Glutamatergic neuron (in vitro differentiated cells): ENCODE data around the gene LINGO3. TPM values are rescaled to one million over a fixed set of nuclear protein-coding genes. Genes with fewer than 3 reads are reported as not detected.

ENCODE experiments used
- DNase-seq: peaks from one replicate; pipeline ENCODE4 v3.0.0; 2022
- H3K27ac Mint-ChIP-seq: one replicate; pipeline ENCODE4 v1.8.0; 2020; ENCODE audit warnings: mild to moderate bottlenecking, mixed read lengths, inconsistent platforms; ENCODE audit not compliant: unreplicated experiment
- H3K27me3 Mint-ChIP-seq: one replicate; pipeline ENCODE4 v1.8.0; 2020; ENCODE audit warnings: mild to moderate bottlenecking, moderate library complexity, mixed read lengths, inconsistent platforms; ENCODE audit not compliant: unreplicated experiment
- H3K36me3 Mint-ChIP-seq: one replicate; pipeline ENCODE4 v1.8.0; 2020; ENCODE audit warnings: mild to moderate bottlenecking, mixed read lengths, inconsistent platforms; ENCODE audit not compliant: unreplicated experiment
- H3K4me1 Mint-ChIP-seq: one replicate; pipeline ENCODE4 v1.8.0; 2020; ENCODE audit warnings: mild to moderate bottlenecking, low read depth, mixed read lengths, inconsistent platforms; ENCODE audit not compliant: unreplicated experiment
- H3K4me3 Mint-ChIP-seq: one replicate; pipeline ENCODE4 v1.8.0; 2020; ENCODE audit warnings: mild to moderate bottlenecking, mixed read lengths, inconsistent platforms; ENCODE audit not compliant: unreplicated experiment
- H3K9me3 Mint-ChIP-seq: one replicate; pipeline ENCODE4 v1.8.0; 2020; ENCODE audit warnings: mild to moderate bottlenecking, moderate library complexity, mixed read lengths, inconsistent platforms; ENCODE audit not compliant: unreplicated experiment
- CTCF ChIP-seq: fragments of 200-600 bp; sonication (generic); IDR thresholded peaks from one replicate; pipeline ENCODE4 v1.5.0; 2021; ENCODE audit not compliant: partially characterized antibody, unreplicated experiment
- long read RNA-seq: library from polyadenylated mRNA; unstranded; transcript quantifications from one replicate; pipeline ENCODE4 v2.0.0, GENCODE V29; 2020; ENCODE audit not compliant: unreplicated experiment
- total RNA-seq: library from RNA; stranded (reverse); fragmentation: NEBNext Ultra II Directional; extraction: Animal tissue kit (Norgen Biotek cat#: 25700); gene quantifications from one replicate; pipeline ENCODE4 v1.2.1, GENCODE V29; 2021; ENCODE audit not compliant: unreplicated experiment

Gene LINGO3, protein sequence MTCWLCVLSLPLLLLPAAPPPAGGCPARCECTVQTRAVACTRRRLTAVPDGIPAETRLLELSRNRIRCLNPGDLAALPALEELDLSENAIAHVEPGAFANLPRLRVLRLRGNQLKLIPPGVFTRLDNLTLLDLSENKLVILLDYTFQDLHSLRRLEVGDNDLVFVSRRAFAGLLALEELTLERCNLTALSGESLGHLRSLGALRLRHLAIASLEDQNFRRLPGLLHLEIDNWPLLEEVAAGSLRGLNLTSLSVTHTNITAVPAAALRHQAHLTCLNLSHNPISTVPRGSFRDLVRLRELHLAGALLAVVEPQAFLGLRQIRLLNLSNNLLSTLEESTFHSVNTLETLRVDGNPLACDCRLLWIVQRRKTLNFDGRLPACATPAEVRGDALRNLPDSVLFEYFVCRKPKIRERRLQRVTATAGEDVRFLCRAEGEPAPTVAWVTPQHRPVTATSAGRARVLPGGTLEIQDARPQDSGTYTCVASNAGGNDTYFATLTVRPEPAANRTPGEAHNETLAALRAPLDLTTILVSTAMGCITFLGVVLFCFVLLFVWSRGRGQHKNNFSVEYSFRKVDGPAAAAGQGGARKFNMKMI
- 0.25 TPM for total RNA-seq
- long read RNA-seq, result 0 reads

DNA sequence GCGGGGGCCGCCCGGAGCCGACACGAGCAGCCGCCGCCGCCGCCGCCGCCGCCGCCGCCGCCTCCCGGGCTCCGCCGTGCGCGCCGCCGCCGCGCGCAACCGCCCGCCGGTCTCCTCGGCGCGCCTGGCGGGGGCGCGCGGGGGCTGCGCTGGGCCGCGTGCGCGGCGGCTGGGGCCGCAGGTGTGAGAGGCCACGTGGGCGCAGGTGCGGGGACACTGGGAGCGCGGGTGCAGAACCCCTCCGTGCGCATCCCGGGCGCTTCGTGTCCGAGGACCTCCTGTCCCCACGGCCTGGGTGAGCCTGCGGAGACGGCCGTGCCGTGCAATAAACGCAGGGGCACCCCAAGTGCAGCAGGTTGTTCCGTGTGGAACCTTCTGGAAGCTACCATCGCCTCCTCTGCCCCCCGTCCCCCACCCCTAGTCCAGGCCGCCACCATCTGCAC, at the start of gene LINGO3:
TSS of gene LINGO3 (minus strand) at position 41 of the 443 bp plus-strand sequence. CDS start 16,378 bp downstream, outside the sequence.
- Mint-ChIP-seq H3K4me1 (peaks cover 6% of the 10 kb centered on the region), H3K27ac (no peak within 1 kb of the TSS), H3K36me3 (no peaks in the 10 kb centered on the region), H3K4me3 (peak within 1 kb of the TSS; percentile 75), H3K27me3 (peaks cover 2% of the 10 kb centered on the region), H3K9me3 (peaks cover 6% of the 10 kb centered on the region)
- TF ChIP-seq CTCF, result no peak
- DNase-seq, result no peak

DNA sequence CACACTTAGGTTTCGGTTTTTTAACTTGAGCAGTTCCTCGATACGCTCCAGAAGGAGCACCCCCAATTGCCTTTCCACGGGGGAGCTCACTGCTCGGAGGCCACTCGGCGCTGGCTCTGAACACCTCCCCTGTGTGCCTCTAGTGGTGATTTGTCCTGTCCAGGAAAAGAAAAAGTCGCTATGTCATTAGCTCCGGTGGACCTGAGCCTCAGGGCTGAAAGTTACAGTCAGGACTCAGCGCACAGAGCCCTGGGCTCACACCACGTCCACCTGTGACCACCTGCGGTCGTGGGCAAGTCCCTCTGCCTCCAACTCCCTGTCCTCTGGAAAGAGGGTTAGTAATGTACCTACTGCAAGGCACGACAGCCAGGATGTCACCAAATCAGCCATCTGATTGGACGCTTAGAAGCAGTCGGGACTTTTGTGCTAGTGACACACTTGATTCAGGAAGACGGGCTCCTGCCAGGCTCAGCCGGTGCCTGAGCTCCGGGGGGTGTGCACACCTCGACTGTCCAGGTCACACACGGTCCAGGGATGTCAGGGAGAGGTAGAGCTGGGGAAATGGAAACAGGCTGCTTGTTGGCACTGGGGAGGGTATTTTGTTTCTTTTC, 48.2 kb upstream of the LINGO3 start:
- no peak for DNase-seq
- Mint-ChIP-seq H3K4me3 (no peak overlapping the region), H3K27me3 (peaks cover 3% of the 10 kb centered on the region), H3K4me1 (peaks cover 5% of the 10 kb centered on the region), H3K36me3 (no peaks in the 10 kb centered on the region), H3K27ac (no peak overlapping the region), H3K9me3 (peaks cover 6% of the 10 kb centered on the region)
- no peak for TF ChIP-seq CTCF

DNA sequence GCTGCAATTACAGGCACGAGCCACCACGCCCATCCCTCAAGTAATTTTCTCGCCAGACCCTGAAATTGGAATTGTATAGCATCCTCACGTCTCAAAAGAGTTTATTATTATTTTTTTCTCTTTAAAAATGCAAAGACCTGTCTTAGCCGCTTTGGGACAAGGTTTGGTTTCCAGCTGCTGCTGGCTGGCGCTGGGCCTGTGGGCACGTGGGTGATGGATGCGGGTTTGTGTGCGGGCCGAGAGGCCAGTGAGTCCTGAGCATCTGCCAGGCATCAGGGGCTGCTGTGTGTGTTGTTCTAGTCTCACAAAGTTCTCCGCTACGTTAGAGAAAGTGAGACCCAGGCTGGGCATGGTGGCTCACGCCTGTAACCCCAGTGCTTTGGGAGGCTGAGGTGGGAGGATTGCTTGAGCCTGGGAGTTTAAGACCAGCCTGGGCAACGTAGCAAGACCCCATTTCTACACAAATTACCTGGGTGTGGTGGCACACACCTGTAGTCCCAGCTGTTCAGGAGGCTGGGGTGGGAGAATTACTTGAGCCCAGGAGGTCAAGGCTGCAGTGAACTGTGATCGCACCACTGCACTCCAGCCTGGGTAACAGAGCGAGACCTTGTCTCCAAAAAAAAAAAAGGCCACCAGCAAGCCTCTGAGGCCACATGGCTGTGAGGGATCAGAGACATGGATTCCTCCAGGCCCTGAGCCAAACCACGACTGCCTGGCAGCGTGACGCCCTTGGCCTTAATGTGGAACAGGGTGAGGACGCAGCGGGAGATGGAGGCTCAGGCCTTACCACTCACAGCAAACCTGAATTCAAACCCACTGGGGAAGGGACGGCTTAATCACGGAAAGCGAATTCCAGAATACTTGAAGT, 47.4 kb upstream of the LINGO3 start:
- H3K9me3 Mint-ChIP-seq, result peaks cover 6% of the 10 kb centered on the region
- peaks cover 3% of the 10 kb centered on the region for H3K27me3 Mint-ChIP-seq
- no peaks in the 10 kb centered on the region for H3K36me3 Mint-ChIP-seq
- H3K27ac Mint-ChIP-seq, result no peak overlapping the region
- TF ChIP-seq CTCF, result no peak
- H3K4me3 Mint-ChIP-seq, result no peak overlapping the region
- DNase-seq, result no peak
- peaks cover 3% of the 10 kb centered on the region for H3K4me1 Mint-ChIP-seq

- Mint-ChIP-seq H3K27me3 (peaks cover 3% of the 10 kb centered on the region), H3K4me3 (no peak overlapping the region), H3K27ac (no peak overlapping the region), H3K36me3 (no peaks in the 10 kb centered on the region), H3K4me1 (peaks cover 2% of the 10 kb centered on the region), H3K9me3 (peaks cover 6% of the 10 kb centered on the region)
- no peak for TF ChIP-seq CTCF
- no peak for DNase-seq
These were observed 46.7 kb upstream of the LINGO3 start for GRCh38 chr19:2354670-2355069.
